Nucleus accumbens (tissue), 56 donors: Measurements from ENCODE around the gene LRRC9.

Experiments used
- DNase-seq, 56 donors: peaks; one replicate each; lab custom pipeline; 2025; lab: John Stamatoyannopoulos, UW

The LRRC9 gene

DNA sequence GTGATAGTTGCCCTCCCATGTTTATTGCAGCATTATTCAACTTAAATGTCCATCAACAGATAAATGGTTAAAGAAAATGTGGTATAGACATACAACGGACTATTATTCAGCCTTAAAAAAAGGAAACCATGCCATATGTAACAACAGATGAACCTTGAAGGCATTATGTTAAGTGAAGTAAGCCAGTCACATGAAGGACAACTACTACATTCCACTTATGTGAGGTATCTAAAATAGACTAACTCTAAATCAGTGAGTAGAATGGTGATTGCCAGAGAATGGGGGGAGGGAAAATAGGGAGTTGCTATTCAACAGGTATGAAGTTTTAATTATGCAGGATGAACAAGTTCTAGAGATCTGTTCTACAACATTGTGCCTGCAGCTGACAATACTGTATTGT is 181.8 kb downstream of the LRRC9 start:
- no peak for DNase-seq

DNA sequence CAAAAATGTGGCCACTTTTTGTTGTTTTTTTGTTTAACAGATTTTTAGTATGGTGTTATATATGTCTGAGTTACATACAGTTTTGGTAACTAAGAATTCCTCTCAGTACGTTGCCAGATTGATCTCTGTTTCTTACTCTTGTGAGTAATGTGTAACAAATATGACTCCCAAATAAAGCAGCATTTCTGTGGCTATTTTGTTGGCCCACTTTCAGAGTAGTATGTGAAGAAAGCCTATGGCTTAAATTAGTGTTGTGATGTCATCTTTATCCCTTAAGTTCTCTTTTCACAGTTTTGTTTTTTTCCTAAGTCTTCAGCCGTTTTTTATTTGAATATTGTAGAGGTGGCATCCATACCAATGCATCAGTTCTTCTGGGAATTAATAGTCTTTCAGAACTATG is 182.4 kb downstream of the LRRC9 start:
- DNase-seq: no peak

DNA sequence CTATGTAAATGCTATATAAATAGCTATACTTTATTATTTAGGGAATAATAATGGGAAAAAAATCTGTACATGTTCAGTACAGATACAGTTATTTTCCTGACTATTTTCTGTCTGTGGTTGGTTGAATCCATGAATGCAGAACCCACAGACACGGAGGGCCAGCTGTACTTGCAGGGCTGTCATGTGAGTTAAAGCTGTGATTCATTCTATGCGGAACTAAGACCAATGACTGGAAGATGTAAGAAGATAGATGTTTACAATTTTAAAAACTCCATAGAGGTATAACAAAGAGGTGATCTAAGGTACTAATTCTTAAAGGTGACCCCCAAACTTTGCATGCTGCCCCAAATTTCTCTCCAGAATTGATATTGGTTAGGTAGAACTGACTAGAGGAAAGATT is 186.4 kb downstream of the LRRC9 start:
- DNase-seq: peak in 9 of 56 donors; percentile 0 to 24 (median 5)

DNA sequence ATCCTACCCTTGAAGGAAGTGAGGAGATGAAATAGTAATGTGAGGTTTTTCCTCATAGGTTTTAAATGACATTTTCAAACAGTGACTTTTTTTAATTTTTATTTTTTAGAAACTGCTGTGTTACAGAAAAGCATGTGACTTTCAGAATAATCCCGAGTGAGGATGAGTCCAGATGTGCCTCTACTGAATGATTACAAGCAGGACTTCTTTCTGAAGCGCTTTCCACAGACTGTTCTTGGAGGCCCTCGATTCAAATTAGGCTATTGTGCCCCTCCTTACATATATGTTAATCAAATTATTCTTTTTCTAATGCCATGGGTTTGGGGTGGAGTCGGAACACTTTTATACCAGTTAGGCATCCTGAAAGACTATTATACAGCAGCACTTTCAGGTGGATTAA is 187.5 kb downstream of the LRRC9 start:
- no peak for DNase-seq

DNA sequence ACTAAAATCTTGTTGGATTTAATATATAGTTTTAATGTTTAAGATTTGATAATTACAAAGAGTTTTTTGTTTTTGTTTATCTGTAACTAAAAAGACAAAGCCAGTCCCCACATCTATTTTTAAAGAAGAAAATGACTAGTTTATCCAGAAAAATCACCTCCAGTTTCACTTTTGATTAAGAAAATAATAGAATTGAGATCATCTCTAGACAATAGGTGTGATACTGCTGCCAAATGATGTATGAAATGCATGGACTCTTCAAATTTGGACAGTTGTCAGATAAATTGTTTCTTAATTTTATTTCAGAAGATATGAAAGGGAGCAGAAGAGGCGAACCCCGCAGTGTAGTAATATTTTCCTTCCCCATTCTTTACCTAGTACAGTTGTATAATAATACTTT is 191.8 kb downstream of the LRRC9 start:
- DNase-seq: no peak
